Measurements from ENCODE around the gene TREX2. TPM values are rescaled to one million over a fixed set of nuclear protein-coding genes. Genes with fewer than 3 reads are reported as not detected.

TREX2 gene
- total RNA-seq, 4 donors from 2014 or later, result 1.1 to 3.1 (median 3.0) TPM; not detected in 1

GRCh38 chrX:153395613-153396319 lies 50.1 kb downstream of the TREX2 start:
- Histone ChIP-seq H3K4me1 (no peaks in the 10 kb centered on the region), H3K9me3 (no peaks in the 10 kb centered on the region), H3K4me3 (no peak overlapping the region), H3K27ac (no peak overlapping the region), H3K27me3 (no peaks in the 10 kb centered on the region), H3K36me3 (no peaks in the 10 kb centered on the region)
- DNase-seq, result no peak
- TF ChIP-seq, protein P1, sequence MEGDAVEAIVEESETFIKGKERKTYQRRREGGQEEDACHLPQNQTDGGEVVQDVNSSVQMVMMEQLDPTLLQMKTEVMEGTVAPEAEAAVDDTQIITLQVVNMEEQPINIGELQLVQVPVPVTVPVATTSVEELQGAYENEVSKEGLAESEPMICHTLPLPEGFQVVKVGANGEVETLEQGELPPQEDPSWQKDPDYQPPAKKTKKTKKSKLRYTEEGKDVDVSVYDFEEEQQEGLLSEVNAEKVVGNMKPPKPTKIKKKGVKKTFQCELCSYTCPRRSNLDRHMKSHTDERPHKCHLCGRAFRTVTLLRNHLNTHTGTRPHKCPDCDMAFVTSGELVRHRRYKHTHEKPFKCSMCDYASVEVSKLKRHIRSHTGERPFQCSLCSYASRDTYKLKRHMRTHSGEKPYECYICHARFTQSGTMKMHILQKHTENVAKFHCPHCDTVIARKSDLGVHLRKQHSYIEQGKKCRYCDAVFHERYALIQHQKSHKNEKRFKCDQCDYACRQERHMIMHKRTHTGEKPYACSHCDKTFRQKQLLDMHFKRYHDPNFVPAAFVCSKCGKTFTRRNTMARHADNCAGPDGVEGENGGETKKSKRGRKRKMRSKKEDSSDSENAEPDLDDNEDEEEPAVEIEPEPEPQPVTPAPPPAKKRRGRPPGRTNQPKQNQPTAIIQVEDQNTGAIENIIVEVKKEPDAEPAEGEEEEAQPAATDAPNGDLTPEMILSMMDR (IDR thresholded peaks at IDR 0.05), result no peak
- TF ChIP-seq POLR2A (IDR thresholded peaks at IDR 0.05), result no peak

- Histone ChIP-seq H3K36me3 (no peaks in the 10 kb centered on the region), H3K27me3 (no peaks in the 10 kb centered on the region), H3K4me1 (no peaks in the 10 kb centered on the region), H3K4me3 (no peak overlapping the region), H3K9me3 (no peaks in the 10 kb centered on the region), H3K27ac (no peak overlapping the region)
- DNase-seq, result no peak
- TF ChIP-seq, protein P1 (IDR thresholded peaks at IDR 0.05), result no peak
- TF ChIP-seq POLR2A (IDR thresholded peaks at IDR 0.05), result no peak
Measured at GRCh38 chrX:153394612-153395011, 51.2 kb downstream of the TREX2 start.

Small RNA genes lying within 50 kb of the gene (small RNA-seq; reads per million reads assigned to genes)
- 0 reads per million in 2 donors for gene RN7SL667P

Other genes with a start within 250 kb of the TREX2 start
- not detected for gene PNMA6F, start 124.3 kb downstream of the TREX2 start, total RNA-seq
- 10 to 100 TPM in 1 of 4 donors, 1 to 10 TPM in 3; 4.0 to 12.4 (median 7.2) TPM for gene ZNF275, start 111.9 kb downstream of the TREX2 start, total RNA-seq
- not detected for gene PNMA6E, start 44.7 kb downstream of the TREX2 start, total RNA-seq
- 1 to 10 TPM in 1 of 4 donors, under 1 TPM in 3; 0.19 to 2.3 (median 0.81) TPM for gene ZFP92, start 34.6 kb downstream of the TREX2 start, total RNA-seq
- gene HAUS7, start 24.5 kb upstream of the TREX2 start, total RNA-seq, result 100 to 1,000 TPM in 1 of 4 donors, 10 to 100 TPM in 2, 1 to 10 TPM in 1; 8.2 to 156 (median 16.0) TPM
- 10 to 100 TPM in 3 of 4 donors, 1 to 10 TPM in 1; 2.5 to 28.9 (median 11.7) TPM for gene BGN, start 48.9 kb upstream of the TREX2 start, total RNA-seq
- gene ATP2B3, start 71.6 kb upstream of the TREX2 start, total RNA-seq, result not detected
- gene CCNQ, start 153.1 kb upstream of the TREX2 start, total RNA-seq, result 10 to 100 TPM; 19.0 to 33.3 (median 20.6) TPM
- not detected for gene DUSP9, start 201.1 kb upstream of the TREX2 start, total RNA-seq
- gene PNCK, start 227.8 kb upstream of the TREX2 start, total RNA-seq, result 10 to 100 TPM in 1 of 4 donors, 1 to 10 TPM in 2, not detected in 1; 2.0 to 44.8 (median 6.1) TPM
- 100 to 1,000 TPM in 3 of 4 donors, 10 to 100 TPM in 1; 36.3 to 562 (median 146) TPM for gene SLC6A8, start 241.9 kb upstream of the TREX2 start, total RNA-seq

Data from Peyer's patch (tissue), 4 donors.